Lung (tissue), 12 donors: ENCODE results near the gene ST8SIA2. TPM values are rescaled to one million over a fixed set of nuclear protein-coding genes. Genes with fewer than 3 reads are reported as not detected.

Experiments
- ATAC-seq: fragments of 200-7000 bp; cut with Tn5 transposase; one replicate; pipeline ENCODE4 v1.9.1; 2020; ENCODE audit warnings: moderate number of reproducible peaks; ENCODE audit not compliant: insufficient read depth, low FRiP score
- DNase-seq, 3 donors: peaks; one replicate each; pipeline ENCODE4 v3.0.0-alpha.2; 2013 to 2017
- H3K27ac ChIP-seq, 2 donors: one replicate each; pipeline ENCODE4 v1.5.1; 2013; ENCODE audit warnings: mild to moderate bottlenecking in 2 of 2, moderate library complexity in 2 of 2, control low read depth in 1 of 2, inconsistent platforms in 1 of 2, low read depth in 1 of 2, low read length in 1 of 2
- H3K27me3 ChIP-seq, 3 donors: one replicate each; pipeline ENCODE4 v1.5.1; 2013; ENCODE audit warnings: low read length in 2 of 3; ENCODE audit not compliant: control insufficient read depth in 3 of 3, insufficient read depth in 3 of 3
- H3K36me3 ChIP-seq, 4 donors: one replicate each; pipeline ENCODE4 v1.5.1; 2013; ENCODE audit warnings: low read length in 4 of 4, mild to moderate bottlenecking in 1 of 4, moderate library complexity in 1 of 4; ENCODE audit not compliant: control insufficient read depth in 4 of 4, insufficient read depth in 4 of 4
- H3K4me1 ChIP-seq, 5 donors: one replicate each; pipeline ENCODE4 v1.5.1; 2013; ENCODE audit warnings: low read length in 5 of 5, mild to moderate bottlenecking in 2 of 5, moderate library complexity in 1 of 5; ENCODE audit not compliant: control insufficient read depth in 5 of 5, insufficient read depth in 5 of 5
- H3K4me3 ChIP-seq: one replicate; pipeline ENCODE4 v1.5.1; 2013; ENCODE audit warnings: mild to moderate bottlenecking, control low read depth, moderate library complexity
- H3K9ac ChIP-seq, 2 donors: one replicate each; pipeline ENCODE4 v1.5.1; 2013; ENCODE audit warnings: low read length in 2 of 2, control low read depth in 1 of 2; ENCODE audit not compliant: insufficient read depth in 1 of 2
- H3K9me3 ChIP-seq, 4 donors: one replicate each; pipeline ENCODE4 v1.5.1; 2013; ENCODE audit warnings: low read length in 3 of 4, mild to moderate bottlenecking in 1 of 4, moderate library complexity in 1 of 4; ENCODE audit not compliant: control insufficient read depth in 4 of 4, insufficient read depth in 3 of 4
- WGBS, 2 donors: extraction: QIAGEN DNeasy Blood & Tissue Kit; methylation state at CpG; one replicate each; pipeline ENCODE4 v1.1.7; 2013; 5-methylcytosine and 5-hydroxymethylcytosine counted together
- polyA plus RNA-seq, 2 donors: library from polyadenylated mRNA; stranded (reverse); fragments of 200-250 nt; gene quantifications; one replicate each; pipeline ENCODE4 v1.2.1, GENCODE V29; 2013
- total RNA-seq, 2 donors: library from RNA; depleted of rRNA in 1 of 2; stranded (reverse); fragments of >200 nt in 1 of 2; gene quantifications; one replicate each; pipeline ENCODE4 v1.2.1, GENCODE V29; 2014 to 2021
- TF ChIP-seq, protein P1 (sequence below): IDR thresholded peaks from 2 replicates; pipeline ENCODE4 v1.5.1; 2012; ENCODE audit warnings: mild to moderate bottlenecking; ENCODE audit errors: control extremely low read depth, extremely low read depth
- donor health status: control.
- donor health status: control.
- donor health status: Bipolar disorder and iron deficiency.
- donor health status: healthy.
- donor health status: DM: yes; HTN: yes; CAD: no.

Gene ST8SIA2
- total and polyA plus RNA-seq, 4 donors, result 1.4 TPM; not detected in 3

DNA sequence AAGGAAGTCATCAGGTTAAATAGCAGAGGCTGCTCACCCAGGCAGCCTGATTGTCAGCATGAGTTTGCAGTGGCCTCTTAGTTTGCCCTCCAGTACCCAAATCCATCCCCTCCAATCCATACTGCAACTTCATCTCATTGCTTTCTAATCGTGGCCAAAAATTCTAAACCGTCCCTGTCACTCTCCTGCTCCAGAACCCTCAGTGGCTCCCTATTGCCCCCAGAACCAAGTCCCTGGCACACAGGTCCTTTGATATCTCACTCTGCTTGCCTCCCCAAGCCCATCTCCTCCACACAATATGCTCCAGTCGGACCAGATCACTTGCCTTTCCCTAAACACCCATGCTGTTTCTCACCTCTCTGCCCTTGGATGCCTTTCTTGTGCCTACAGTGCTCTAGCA lies 49.7 kb downstream of the ST8SIA2 start:
- Histone ChIP-seq H3K27ac (no peak overlapping the region), H3K36me3 (no peaks in the 10 kb centered on the region), H3K9me3 (no peaks in the 10 kb centered on the region), H3K27me3 (no peaks in the 10 kb centered on the region), H3K4me3 (no peak overlapping the region), H3K9ac (no peak overlapping the region), H3K4me1 (no peaks in the 10 kb centered on the region)
- DNase-seq (no peak), ATAC-seq (no peak)
- TF ChIP-seq, protein P1, sequence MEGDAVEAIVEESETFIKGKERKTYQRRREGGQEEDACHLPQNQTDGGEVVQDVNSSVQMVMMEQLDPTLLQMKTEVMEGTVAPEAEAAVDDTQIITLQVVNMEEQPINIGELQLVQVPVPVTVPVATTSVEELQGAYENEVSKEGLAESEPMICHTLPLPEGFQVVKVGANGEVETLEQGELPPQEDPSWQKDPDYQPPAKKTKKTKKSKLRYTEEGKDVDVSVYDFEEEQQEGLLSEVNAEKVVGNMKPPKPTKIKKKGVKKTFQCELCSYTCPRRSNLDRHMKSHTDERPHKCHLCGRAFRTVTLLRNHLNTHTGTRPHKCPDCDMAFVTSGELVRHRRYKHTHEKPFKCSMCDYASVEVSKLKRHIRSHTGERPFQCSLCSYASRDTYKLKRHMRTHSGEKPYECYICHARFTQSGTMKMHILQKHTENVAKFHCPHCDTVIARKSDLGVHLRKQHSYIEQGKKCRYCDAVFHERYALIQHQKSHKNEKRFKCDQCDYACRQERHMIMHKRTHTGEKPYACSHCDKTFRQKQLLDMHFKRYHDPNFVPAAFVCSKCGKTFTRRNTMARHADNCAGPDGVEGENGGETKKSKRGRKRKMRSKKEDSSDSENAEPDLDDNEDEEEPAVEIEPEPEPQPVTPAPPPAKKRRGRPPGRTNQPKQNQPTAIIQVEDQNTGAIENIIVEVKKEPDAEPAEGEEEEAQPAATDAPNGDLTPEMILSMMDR, result no peak
- 87 to 91% methylated on average over 3 of the region's 3 CpGs for WGBS, 2 donors

DNA sequence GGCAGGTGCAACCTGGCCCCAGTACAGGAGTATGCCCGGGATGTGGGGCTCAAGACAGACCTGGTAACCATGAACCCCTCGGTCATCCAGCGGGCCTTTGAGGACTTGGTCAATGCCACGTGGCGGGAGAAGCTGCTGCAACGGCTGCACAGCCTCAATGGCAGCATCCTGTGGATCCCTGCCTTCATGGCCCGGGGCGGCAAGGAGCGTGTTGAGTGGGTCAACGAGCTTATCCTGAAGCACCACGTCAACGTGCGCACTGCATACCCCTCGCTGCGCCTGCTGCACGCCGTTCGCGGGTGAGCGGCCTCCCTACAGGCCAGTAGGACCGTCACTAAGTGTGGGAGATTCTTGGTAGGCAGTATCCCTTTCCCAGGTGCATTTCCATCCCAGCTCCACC lies 51.0 kb downstream of the ST8SIA2 start:
- Histone ChIP-seq H3K4me3 (no peak overlapping the region), H3K27ac (no peak overlapping the region), H3K4me1 (no peaks in the 10 kb centered on the region), H3K36me3 (no peaks in the 10 kb centered on the region), H3K9me3 (no peaks in the 10 kb centered on the region), H3K9ac (no peak overlapping the region), H3K27me3 (no peaks in the 10 kb centered on the region)
- WGBS, 2 donors, result 93 to 94% methylated on average over 21 of the region's 21 CpGs
- ATAC-seq (no peak), DNase-seq (no peak)
- TF ChIP-seq, protein P1, result no peak

DNA sequence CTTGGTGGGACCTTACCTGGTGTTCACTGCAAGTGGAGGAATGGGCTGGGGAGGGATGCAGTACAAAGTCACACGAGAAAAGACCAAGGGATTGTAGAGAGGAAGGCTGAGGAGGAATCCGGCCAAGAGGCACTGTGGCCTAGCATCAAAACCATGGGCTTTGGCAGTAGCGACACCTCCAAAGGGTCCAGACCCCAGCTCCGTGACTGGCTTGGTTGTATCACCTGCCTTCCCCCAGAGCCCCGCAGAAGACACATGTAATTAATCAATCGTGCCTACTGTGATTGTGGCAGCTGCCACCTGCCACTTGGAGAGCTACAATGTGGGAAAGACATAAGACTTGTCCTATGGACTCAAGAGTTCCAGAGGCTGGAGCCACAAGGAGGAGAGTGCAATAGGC lies 54.7 kb downstream of the ST8SIA2 start:
- Histone ChIP-seq H3K36me3 (no peaks in the 10 kb centered on the region), H3K4me1 (peaks cover 0 to 4% (median 0%) of the 10 kb centered on the region in 5 donors), H3K27ac (no peak overlapping the region), H3K9ac (no peak overlapping the region), H3K27me3 (no peaks in the 10 kb centered on the region), H3K9me3 (peaks cover 0 to 3% (median 0%) of the 10 kb centered on the region in 4 donors), H3K4me3 (no peak overlapping the region)
- DNase-seq (no peak), ATAC-seq (no peak)
- TF ChIP-seq, protein P1, result no peak
- 92% methylated on average over 6 of the region's 6 CpGs for WGBS, 2 donors

DNA sequence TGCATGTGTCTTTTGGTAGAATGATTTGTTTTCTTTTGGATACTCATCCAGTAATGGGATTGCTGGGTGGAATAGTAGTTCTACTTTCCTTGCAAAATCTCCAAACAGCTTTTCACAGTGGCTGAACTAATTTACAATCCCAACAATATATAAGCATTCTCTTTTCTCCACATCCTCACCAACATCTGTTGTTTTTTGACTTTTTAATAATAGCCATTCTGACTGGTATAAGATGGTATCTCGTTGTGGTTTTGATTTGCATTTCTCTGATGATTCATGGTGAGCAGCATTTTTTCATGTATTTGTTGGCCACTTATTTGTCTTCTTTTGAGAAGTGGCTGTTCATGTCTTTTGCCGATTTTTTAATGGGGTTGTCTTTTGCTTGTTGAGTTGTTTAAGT lies 55.8 kb downstream of the ST8SIA2 start:
- peaks cover 0 to 14% (median 0%) of the 10 kb centered on the region in 5 donors for H3K4me1 ChIP-seq
- H3K9me3 ChIP-seq, result peaks cover 0 to 5% (median 0%) of the 10 kb centered on the region in 4 donors
- H3K27ac ChIP-seq, result no peak overlapping the region
- 85 to 87% methylated on average over 2 of the region's 2 CpGs for WGBS, 2 donors
- H3K4me3 ChIP-seq, result no peak overlapping the region
- ATAC-seq (no peak), DNase-seq (no peak)
- H3K9ac ChIP-seq, result no peak overlapping the region
- H3K36me3 ChIP-seq, result no peaks in the 10 kb centered on the region
- H3K27me3 ChIP-seq, result no peaks in the 10 kb centered on the region
- TF ChIP-seq, protein P1, result no peak
